Measurements from ENCODE around the gene TMCC1.

TMCC1 gene

GRCh38 chr3:129603991-129604749 is 289.3 kb downstream of the TMCC1 start:
- peaks cover 0 to 3% (median 0%) of the 10 kb centered on the region in 5 donors for H3K9me3 ChIP-seq (ENCODE audit: control insufficient read depth in 5 of 5, low read length in 5 of 5)
- H3K9ac ChIP-seq (ENCODE audit: low read length in 5 of 5): peak overlapping the region; percentile 48 to 100 (median 59)
- H3K27ac ChIP-seq (ENCODE audit: low read depth, low read length): peak overlapping the region; percentile 97
- peaks cover 0 to 14% (median 5%) of the 10 kb centered on the region in 5 donors for H3K36me3 ChIP-seq (ENCODE audit: control insufficient read depth in 5 of 5, insufficient read depth in 5 of 5, low read length in 5 of 5)
- H3K4me1 ChIP-seq (ENCODE audit: control insufficient read depth in 5 of 5, insufficient read depth in 5 of 5, low read length in 5 of 5): peaks cover 39 to 93% (median 82%) of the 10 kb centered on the region in 5 donors
- peaks cover 0 to 6% (median 0%) of the 10 kb centered on the region in 5 donors for H3K27me3 ChIP-seq (ENCODE audit: control insufficient read depth in 5 of 5, insufficient read depth in 4 of 5, low read length in 5 of 5)
- H3K4me3 ChIP-seq (ENCODE audit: low read depth in 1 of 5, low read length in 5 of 5): peak overlapping the region; percentile 75 to 95 (median 80)

- peak overlapping the region; percentile 48 to 100 (median 59) for H3K9ac ChIP-seq (ENCODE audit: low read length in 5 of 5)
- peaks cover 0 to 3% (median 0%) of the 10 kb centered on the region in 5 donors for H3K9me3 ChIP-seq (ENCODE audit: control insufficient read depth in 5 of 5, low read length in 5 of 5)
- peaks cover 0 to 16% (median 5%) of the 10 kb centered on the region in 5 donors for H3K36me3 ChIP-seq (ENCODE audit: control insufficient read depth in 5 of 5, insufficient read depth in 5 of 5, low read length in 5 of 5)
- peak overlapping the region; percentile 75 to 95 (median 80) for H3K4me3 ChIP-seq (ENCODE audit: low read depth in 1 of 5, low read length in 5 of 5)
- H3K27me3 ChIP-seq (ENCODE audit: control insufficient read depth in 5 of 5, insufficient read depth in 4 of 5, low read length in 5 of 5): peaks cover 0 to 6% (median 0%) of the 10 kb centered on the region in 5 donors
- H3K4me1 ChIP-seq (ENCODE audit: control insufficient read depth in 5 of 5, insufficient read depth in 5 of 5, low read length in 5 of 5): peaks cover 40 to 93% (median 82%) of the 10 kb centered on the region in 5 donors
- H3K27ac ChIP-seq (ENCODE audit: low read depth, low read length): peak overlapping the region; percentile 97
These were observed 290.0 kb downstream of the TMCC1 start for GRCh38 chr3:129603561-129603942.

GRCh38 chr3:129602730-129603560 is 290.6 kb downstream of the TMCC1 start:
- Histone ChIP-seq H3K9ac (ENCODE audit: low read length in 5 of 5) (peak overlapping the region; percentile 26 to 100 (median 65)), H3K9me3 (ENCODE audit: control insufficient read depth in 5 of 5, low read length in 5 of 5) (peaks cover 0 to 3% (median 0%) of the 10 kb centered on the region in 5 donors), H3K27me3 (ENCODE audit: control insufficient read depth in 5 of 5, insufficient read depth in 4 of 5, low read length in 5 of 5) (peaks cover 0 to 6% (median 0%) of the 10 kb centered on the region in 5 donors), H3K36me3 (ENCODE audit: control insufficient read depth in 5 of 5, insufficient read depth in 5 of 5, low read length in 5 of 5) (peaks cover 0 to 16% (median 5%) of the 10 kb centered on the region in 5 donors), H3K4me3 (ENCODE audit: low read depth in 1 of 5, low read length in 5 of 5) (peak overlapping the region; percentile 75 to 95 (median 80)), H3K27ac (ENCODE audit: low read depth, low read length) (peak overlapping the region; percentile 97), H3K4me1 (ENCODE audit: control insufficient read depth in 5 of 5, insufficient read depth in 5 of 5, low read length in 5 of 5) (peaks cover 41 to 93% (median 82%) of the 10 kb centered on the region in 5 donors)

- peaks cover 45 to 93% (median 82%) of the 10 kb centered on the region in 5 donors for H3K4me1 ChIP-seq (ENCODE audit: control insufficient read depth in 5 of 5, insufficient read depth in 5 of 5, low read length in 5 of 5)
- H3K4me3 ChIP-seq (ENCODE audit: low read depth in 1 of 5, low read length in 5 of 5): peak overlapping the region; percentile 75 to 95 (median 80)
- peak overlapping the region; percentile 97 for H3K27ac ChIP-seq (ENCODE audit: low read depth, low read length)
- peaks cover 0 to 16% (median 5%) of the 10 kb centered on the region in 5 donors for H3K36me3 ChIP-seq (ENCODE audit: control insufficient read depth in 5 of 5, insufficient read depth in 5 of 5, low read length in 5 of 5)
- peaks cover 0 to 6% (median 0%) of the 10 kb centered on the region in 5 donors for H3K27me3 ChIP-seq (ENCODE audit: control insufficient read depth in 5 of 5, insufficient read depth in 4 of 5, low read length in 5 of 5)
- peak overlapping the region in 4 of 5 donors; percentile 26 to 75 (median 42) for H3K9ac ChIP-seq (ENCODE audit: low read length in 5 of 5)
- H3K9me3 ChIP-seq (ENCODE audit: control insufficient read depth in 5 of 5, low read length in 5 of 5): peaks cover 0 to 3% (median 0%) of the 10 kb centered on the region in 5 donors
These were observed 291.2 kb downstream of the TMCC1 start for GRCh38 chr3:129602309-129602708.

GRCh38 chr3:129601713-129602112 is 291.8 kb downstream of the TMCC1 start:
- H3K27me3 ChIP-seq (ENCODE audit: control insufficient read depth in 5 of 5, insufficient read depth in 4 of 5, low read length in 5 of 5): peaks cover 0 to 6% (median 0%) of the 10 kb centered on the region in 5 donors
- H3K9ac ChIP-seq (ENCODE audit: low read length in 5 of 5): peak overlapping the region in 3 of 5 donors; percentile 30 to 75 (median 53)
- peak overlapping the region; percentile 75 to 95 (median 80) for H3K4me3 ChIP-seq (ENCODE audit: low read depth in 1 of 5, low read length in 5 of 5)
- H3K36me3 ChIP-seq (ENCODE audit: control insufficient read depth in 5 of 5, insufficient read depth in 5 of 5, low read length in 5 of 5): peaks cover 0 to 16% (median 5%) of the 10 kb centered on the region in 5 donors
- H3K4me1 ChIP-seq (ENCODE audit: control insufficient read depth in 5 of 5, insufficient read depth in 5 of 5, low read length in 5 of 5): peaks cover 48 to 94% (median 85%) of the 10 kb centered on the region in 5 donors
- H3K27ac ChIP-seq (ENCODE audit: low read depth, low read length): peak overlapping the region; percentile 97
- H3K9me3 ChIP-seq (ENCODE audit: control insufficient read depth in 5 of 5, low read length in 5 of 5): peaks cover 0 to 3% (median 0%) of the 10 kb centered on the region in 5 donors

- H3K4me3 ChIP-seq (ENCODE audit: low read depth in 1 of 5, low read length in 5 of 5): peak overlapping the region in 3 of 5 donors; percentile 13 to 46 (median 44)
- peak overlapping the region; percentile 97 for H3K27ac ChIP-seq (ENCODE audit: low read depth, low read length)
- H3K9ac ChIP-seq (ENCODE audit: low read length in 5 of 5): peak overlapping the region in 2 of 5 donors; percentile 21 to 23
- peaks cover 57 to 98% (median 97%) of the 10 kb centered on the region in 5 donors for H3K4me1 ChIP-seq (ENCODE audit: control insufficient read depth in 5 of 5, insufficient read depth in 5 of 5, low read length in 5 of 5)
- peaks cover 0 to 18% (median 5%) of the 10 kb centered on the region in 5 donors for H3K36me3 ChIP-seq (ENCODE audit: control insufficient read depth in 5 of 5, insufficient read depth in 5 of 5, low read length in 5 of 5)
- H3K9me3 ChIP-seq (ENCODE audit: control insufficient read depth in 5 of 5, low read length in 5 of 5): peaks cover 0 to 3% (median 0%) of the 10 kb centered on the region in 5 donors
- peaks cover 0 to 6% (median 0%) of the 10 kb centered on the region in 5 donors for H3K27me3 ChIP-seq (ENCODE audit: control insufficient read depth in 5 of 5, insufficient read depth in 4 of 5, low read length in 5 of 5)
These were observed 293.2 kb downstream of the TMCC1 start for GRCh38 chr3:129600348-129600747.

- Histone ChIP-seq H3K4me1 (ENCODE audit: control insufficient read depth in 5 of 5, insufficient read depth in 5 of 5, low read length in 5 of 5) (peaks cover 64 to 100% (median 100%) of the 10 kb centered on the region in 5 donors), H3K9ac (ENCODE audit: low read length in 5 of 5) (no peak overlapping the region), H3K27me3 (ENCODE audit: control insufficient read depth in 5 of 5, insufficient read depth in 4 of 5, low read length in 5 of 5) (peaks cover 0 to 6% (median 0%) of the 10 kb centered on the region in 5 donors), H3K27ac (ENCODE audit: low read depth, low read length) (peak overlapping the region; percentile 97), H3K9me3 (ENCODE audit: control insufficient read depth in 5 of 5, low read length in 5 of 5) (peaks cover 0 to 3% (median 0%) of the 10 kb centered on the region in 5 donors), H3K36me3 (ENCODE audit: control insufficient read depth in 5 of 5, insufficient read depth in 5 of 5, low read length in 5 of 5) (peaks cover 0 to 18% (median 5%) of the 10 kb centered on the region in 5 donors), H3K4me3 (ENCODE audit: low read depth in 1 of 5, low read length in 5 of 5) (peak overlapping the region in 4 of 5 donors; percentile 36 to 46 (median 44))
These were observed 293.9 kb downstream of the TMCC1 start for GRCh38 chr3:129599607-129600006.

- peaks cover 61 to 100% (median 100%) of the 10 kb centered on the region in 5 donors for H3K4me1 ChIP-seq (ENCODE audit: control insufficient read depth in 5 of 5, insufficient read depth in 5 of 5, low read length in 5 of 5)
- peak overlapping the region in 1 of 5 donors; percentile 8 for H3K9ac ChIP-seq (ENCODE audit: low read length in 5 of 5)
- peak overlapping the region in 4 of 5 donors; percentile 18 to 46 (median 40) for H3K4me3 ChIP-seq (ENCODE audit: low read depth in 1 of 5, low read length in 5 of 5)
These were observed 294.4 kb downstream of the TMCC1 start for GRCh38 chr3:129599073-129599472.

GRCh38 chr3:129598484-129598883 is 295.0 kb downstream of the TMCC1 start:
- peaks cover 62 to 100% (median 100%) of the 10 kb centered on the region in 5 donors for H3K4me1 ChIP-seq (ENCODE audit: control insufficient read depth in 5 of 5, insufficient read depth in 5 of 5, low read length in 5 of 5)
- peaks cover 0 to 6% (median 0%) of the 10 kb centered on the region in 5 donors for H3K27me3 ChIP-seq (ENCODE audit: control insufficient read depth in 5 of 5, insufficient read depth in 4 of 5, low read length in 5 of 5)
- H3K9ac ChIP-seq (ENCODE audit: low read length in 5 of 5): peak overlapping the region in 1 of 5 donors; percentile 67
- peaks cover 0 to 3% (median 0%) of the 10 kb centered on the region in 5 donors for H3K9me3 ChIP-seq (ENCODE audit: control insufficient read depth in 5 of 5, low read length in 5 of 5)
- H3K27ac ChIP-seq (ENCODE audit: low read depth, low read length): peak overlapping the region; percentile 97
- peak overlapping the region in 3 of 5 donors; percentile 22 to 54 (median 45) for H3K4me3 ChIP-seq (ENCODE audit: low read depth in 1 of 5, low read length in 5 of 5)
- H3K36me3 ChIP-seq (ENCODE audit: control insufficient read depth in 5 of 5, insufficient read depth in 5 of 5, low read length in 5 of 5): peaks cover 0 to 21% (median 5%) of the 10 kb centered on the region in 5 donors

More at GRCh38 chr3:129599073-129599472, 294.4 kb downstream of the TMCC1 start:
- peaks cover 0 to 6% (median 0%) of the 10 kb centered on the region in 5 donors for H3K27me3 ChIP-seq (ENCODE audit: control insufficient read depth in 5 of 5, insufficient read depth in 4 of 5, low read length in 5 of 5)
- H3K36me3 ChIP-seq (ENCODE audit: control insufficient read depth in 5 of 5, insufficient read depth in 5 of 5, low read length in 5 of 5): peaks cover 0 to 19% (median 3%) of the 10 kb centered on the region in 5 donors
- peak overlapping the region; percentile 97 for H3K27ac ChIP-seq (ENCODE audit: low read depth, low read length)
- H3K9me3 ChIP-seq (ENCODE audit: control insufficient read depth in 5 of 5, low read length in 5 of 5): peaks cover 0 to 3% (median 0%) of the 10 kb centered on the region in 5 donors

Measured in subcutaneous abdominal adipose tissue (tissue), 5 donors.